Left renal cortex interstitium (tissue), 4 donors: ENCODE results near the gene SLC1A7. TPM values are rescaled to one million over a fixed set of nuclear protein-coding genes. Genes with fewer than 3 reads are reported as not detected.

Experiments used
- polyA plus RNA-seq, 4 donors: library from polyadenylated mRNA; unstranded; fragments of 120-200 nt; gene quantifications; one replicate each; pipeline ENCODE4 v1.2.1, GENCODE V29; 2013; ENCODE audit not compliant: insufficient read length in 4 of 4

The SLC1A7 gene
- polyA plus RNA-seq, 4 donors, result 0.11 to 0.26 (median 0.14) TPM

Other genes with a start within 250 kb of the SLC1A7 start
- gene ECHDC2, start 220.9 kb downstream of the SLC1A7 start, polyA plus RNA-seq, result 100 to 1,000 TPM; 101 to 279 (median 175) TPM
- 100 to 1,000 TPM; 159 to 257 (median 203) TPM for gene SCP2, start 215.4 kb downstream of the SLC1A7 start, polyA plus RNA-seq
- gene PODN, start 80.4 kb downstream of the SLC1A7 start, polyA plus RNA-seq, result 1 to 10 TPM; 1.6 to 3.1 (median 2.2) TPM
- gene CPT2, start 54.2 kb upstream of the SLC1A7 start, polyA plus RNA-seq, result 10 to 100 TPM; 28.2 to 33.0 (median 30.3) TPM
- gene CZIB, start 78.0 kb upstream of the SLC1A7 start, polyA plus RNA-seq, result 10 to 100 TPM; 81.1 to 90.8 (median 87.3) TPM
- 10 to 100 TPM; 78.6 to 94.4 (median 92.6) TPM for gene MAGOH, start 95.9 kb upstream of the SLC1A7 start, polyA plus RNA-seq
- gene LRP8, start 185.4 kb upstream of the SLC1A7 start, polyA plus RNA-seq, result 10 to 100 TPM in 1 of 4 donors, 1 to 10 TPM in 3; 3.4 to 11.5 (median 6.3) TPM